Measurements from ENCODE around the gene TTF2. TPM values are rescaled to one million over a fixed set of nuclear protein-coding genes. Genes with fewer than 3 reads are reported as not detected.

TTF2 gene
- total and polyA plus RNA-seq, 2 of the 8 experiments (the other 6 are each of a cell fraction or from before 2014, with no cell fraction given), result 16.9 to 89.6 TPM

- no peak for TF ChIP-seq CTCF (IDR thresholded peaks at IDR 0.05; ENCODE audit: control extremely low read depth in 1 of 3, insufficient read depth in 1 of 3, low read depth in 1 of 3, low read length in 3 of 3)
- TF ChIP-seq NANOG (IDR thresholded peaks at IDR 0.05; ENCODE audit: insufficient read depth, low read depth, low read length, poor library complexity, severe bottlenecking), result no peak
- no peak for TF ChIP-seq RFX5 (IDR thresholded peaks at IDR 0.05; ENCODE audit: borderline replicate concordance, low read depth, low read length)
- TF ChIP-seq TEAD4 (IDR thresholded peaks at IDR 0.05; ENCODE audit: low read depth, low read length), result no peak
- TF ChIP-seq ATF3 (IDR thresholded peaks at IDR 0.05; ENCODE audit: insufficient read depth, low read depth, low read length), result no peak
Measured at GRCh38 chr1:117032266-117032665, 27.9 kb upstream of the TTF2 start (continued).
